Fibroblast of the conjunctiva (primary cell): ENCODE results near the gene CCL17.
"Not testable (repeated sequence)": the region's sequence is repeated elsewhere in the genome, so short reads cannot be mapped to it uniquely, and the experiment has no call there.

Experiments
- DNase-seq: peaks from one replicate; pipeline ENCODE4 v3.0.0-alpha.2; 2010; ENCODE audit warnings: low read depth

CCL17 gene

GRCh38 chr16:57403965-57404817, at the start of gene CCL17:
TSS of gene CCL17 (plus strand) at chr16:57404767. CDS start at chr16:57413933, 9,166 bp downstream.
- DNase-seq = no peak

- no peak for DNase-seq
Measured at GRCh38 chr16:57355898-57356414, 48.6 kb upstream of the CCL17 start.

GRCh38 chr16:57356547-57356946, 48.0 kb upstream of the CCL17 start:
- DNase-seq = no peak

- DNase-seq = no peak
Measured at GRCh38 chr16:57357330-57358085, 47.1 kb upstream of the CCL17 start.

GRCh38 chr16:57358086-57358420, 46.5 kb upstream of the CCL17 start:
- no peak for DNase-seq

- DNase-seq = no peak
Measured at GRCh38 chr16:57358527-57359095, 46.0 kb upstream of the CCL17 start, which contains the start of gene CCL22. TSS of gene CCL22 (plus strand) at chr16:57358783. CDS start at chr16:57358817, 34 bp downstream.

GRCh38 chr16:57360321-57360935, 44.1 kb upstream of the CCL17 start:
- no peak for DNase-seq

GRCh38 chr16:57361404-57361803, 43.2 kb upstream of the CCL17 start:
- DNase-seq = no peak

- DNase-seq = no peak
Measured at GRCh38 chr16:57364143-57364542, 40.4 kb upstream of the CCL17 start.

- DNase-seq = no peak
Measured at GRCh38 chr16:57366544-57367040, 38.0 kb upstream of the CCL17 start.

- DNase-seq = no peak
Measured at GRCh38 chr16:57367116-57367752, 37.3 kb upstream of the CCL17 start.

- DNase-seq = no peak
Measured at GRCh38 chr16:57371494-57372371, 32.8 kb upstream of the CCL17 start.

GRCh38 chr16:57372372-57373116, 32.0 kb upstream of the CCL17 start, which contains the start of gene CX3CL1:
TSS of gene CX3CL1 (plus strand) at chr16:57372490. CDS start at chr16:57372569, 79 bp downstream.
- DNase-seq = no peak

GRCh38 chr16:57373117-57373947, 31.2 kb upstream of the CCL17 start:
- DNase-seq = no peak

- no peak for DNase-seq
Measured at GRCh38 chr16:57374067-57374534, 30.5 kb upstream of the CCL17 start.

- DNase-seq = not testable (repeated sequence)
Measured at GRCh38 chr16:57374925-57375465, 29.6 kb upstream of the CCL17 start.

- DNase-seq = no peak
Measured at GRCh38 chr16:57376313-57376818, 28.2 kb upstream of the CCL17 start.
